NCI-H128 (cell line): ENCODE results near the gene ADARB1.
A peak's percentile ranks its signal among the peaks of the same experiment; 100 is the strongest.
"Not testable (repeated sequence)": the region's sequence is repeated elsewhere in the genome, so short reads cannot be mapped to it uniquely, and the experiment has no call there.

Source experiments
- DNase-seq: peaks from one replicate; lab custom pipeline; 2025; ENCODE audit not compliant: unreplicated experiment; lab: John Stamatoyannopoulos, UW

Gene ADARB1

DNA sequence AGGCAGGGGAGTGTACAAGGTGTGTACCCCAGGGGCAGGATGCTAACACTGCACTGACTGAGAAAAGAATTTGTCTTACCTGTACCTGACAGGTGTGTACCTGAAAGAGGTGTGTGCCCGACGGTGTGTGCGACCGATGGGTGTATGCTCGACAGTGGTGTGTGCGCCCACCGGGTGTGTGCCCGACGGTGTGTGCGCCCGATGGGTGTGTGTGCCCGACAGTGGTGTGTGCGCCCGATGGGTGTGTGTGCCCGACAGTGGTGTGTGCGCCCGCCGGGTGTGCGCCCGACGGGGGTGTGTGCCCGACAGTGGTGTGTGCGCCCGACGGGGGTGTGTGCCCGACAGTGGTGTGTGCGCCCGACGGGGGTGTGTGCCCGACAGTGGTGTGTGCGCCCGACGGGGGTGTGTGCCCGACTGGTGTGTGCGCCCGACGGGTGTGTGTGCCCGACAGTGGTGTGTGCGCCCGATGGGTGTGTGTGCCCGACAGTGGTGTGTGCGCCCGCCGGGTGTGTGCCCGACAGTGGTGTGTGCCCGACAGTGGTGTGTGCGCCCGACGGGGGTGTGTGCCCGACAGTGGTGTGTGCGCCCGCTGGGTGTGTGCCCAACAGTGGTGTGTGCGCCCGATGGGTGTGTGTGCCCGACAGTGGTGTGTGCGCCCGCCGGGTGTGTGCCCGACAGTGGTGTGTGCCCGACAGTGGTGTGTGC, 59.3 kb downstream of the ADARB1 start:
- not testable (repeated sequence) for DNase-seq

DNA sequence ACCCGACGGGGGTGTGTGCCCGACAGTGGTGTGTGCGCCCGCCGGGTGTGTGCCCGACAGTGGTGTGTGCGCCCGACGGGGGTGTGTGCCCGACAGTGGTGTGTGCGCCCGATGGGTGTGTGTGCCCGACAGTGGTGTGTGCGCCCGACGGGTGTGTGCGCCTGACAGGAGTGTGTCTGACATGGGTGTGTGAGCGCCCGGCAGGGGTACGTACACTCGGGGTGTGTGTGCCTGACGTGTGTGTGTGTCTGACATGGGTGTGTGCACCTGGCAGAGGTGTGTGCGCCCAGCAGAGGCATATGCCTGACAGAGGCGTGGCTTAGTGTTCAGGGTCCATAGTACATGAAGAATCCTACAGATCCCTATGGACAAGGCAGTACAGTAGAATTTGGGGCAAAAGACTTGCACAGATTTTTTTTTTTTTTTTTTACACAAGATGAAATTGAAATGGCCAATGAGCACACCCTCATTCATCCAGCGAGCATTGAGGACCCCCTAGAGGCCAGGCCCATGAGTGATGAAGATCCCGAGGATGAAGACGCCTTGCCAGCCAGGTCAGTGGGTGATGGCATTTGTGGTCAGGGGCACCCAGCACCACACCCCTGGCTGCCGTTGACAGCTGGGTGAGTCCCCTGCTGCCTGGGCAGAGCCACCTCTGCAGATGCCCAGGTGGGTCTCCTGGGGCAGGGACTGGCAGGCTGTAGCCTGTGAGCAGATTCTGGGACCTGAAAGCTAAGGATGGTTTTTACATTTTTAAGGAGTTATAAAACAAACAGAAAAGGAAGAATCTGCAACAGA, 60.1 kb downstream of the ADARB1 start:
- no peak for DNase-seq

DNA sequence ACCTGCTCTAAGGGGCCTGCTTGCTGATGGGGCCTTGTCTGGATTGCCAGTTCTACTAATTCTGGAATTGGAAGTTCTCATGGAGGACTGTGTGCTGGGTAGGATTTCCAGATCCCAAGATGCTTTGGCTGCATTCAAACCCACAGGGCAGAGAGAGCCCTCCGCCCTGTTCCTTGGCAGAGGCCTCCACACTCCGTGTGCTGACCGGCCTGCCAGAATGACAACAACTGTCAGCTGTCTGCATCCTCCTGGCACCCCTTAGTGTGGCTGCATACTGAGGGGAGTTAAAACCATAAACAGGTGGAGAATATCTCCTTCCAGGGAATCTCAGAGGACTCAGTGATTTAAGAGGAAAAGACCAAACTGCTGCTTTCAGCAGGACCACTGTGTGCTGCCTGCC, 60.7 kb downstream of the ADARB1 start:
- no peak for DNase-seq

DNA sequence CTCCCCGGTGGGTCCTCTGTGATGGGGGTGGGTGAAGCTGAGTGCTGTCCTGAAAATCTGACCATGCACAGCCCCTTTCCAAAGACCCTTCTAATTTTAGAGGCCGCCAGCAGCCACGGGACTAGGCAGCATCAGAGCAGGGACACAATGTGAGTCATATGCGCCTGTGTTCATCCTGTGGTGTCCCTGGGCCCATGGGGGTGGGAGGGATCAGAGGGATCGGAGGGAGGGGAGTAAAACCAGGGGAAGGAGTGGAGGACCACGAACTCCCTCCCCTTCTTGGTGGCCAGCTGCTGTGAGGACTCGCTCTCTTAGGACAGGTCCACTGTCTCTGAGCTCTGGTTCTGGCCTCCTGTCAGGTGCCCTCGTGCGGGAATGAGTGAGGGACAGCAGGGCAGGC, 61.5 kb downstream of the ADARB1 start:
- DNase-seq, result no peak

DNA sequence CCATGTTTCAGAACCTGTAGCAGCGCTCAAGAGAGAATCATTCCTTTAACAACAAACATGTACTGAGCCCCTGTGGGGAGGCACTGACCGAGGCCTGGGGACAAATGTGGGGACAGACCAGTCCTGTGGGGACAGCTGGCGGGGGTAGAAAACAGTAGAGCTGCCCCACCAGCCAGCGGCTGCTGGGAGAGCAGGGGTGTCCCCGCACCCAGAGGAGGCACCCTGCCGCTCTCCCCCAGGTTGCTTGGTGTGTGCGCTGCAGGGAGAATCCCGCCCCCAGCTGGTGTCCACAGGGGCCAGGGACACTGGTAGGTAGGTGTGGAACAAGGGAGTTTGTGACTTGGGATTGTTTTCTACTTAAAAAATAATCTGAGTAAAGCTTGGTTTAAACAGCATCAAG, 62.1 kb downstream of the ADARB1 start:
- DNase-seq, result no peak

DNA sequence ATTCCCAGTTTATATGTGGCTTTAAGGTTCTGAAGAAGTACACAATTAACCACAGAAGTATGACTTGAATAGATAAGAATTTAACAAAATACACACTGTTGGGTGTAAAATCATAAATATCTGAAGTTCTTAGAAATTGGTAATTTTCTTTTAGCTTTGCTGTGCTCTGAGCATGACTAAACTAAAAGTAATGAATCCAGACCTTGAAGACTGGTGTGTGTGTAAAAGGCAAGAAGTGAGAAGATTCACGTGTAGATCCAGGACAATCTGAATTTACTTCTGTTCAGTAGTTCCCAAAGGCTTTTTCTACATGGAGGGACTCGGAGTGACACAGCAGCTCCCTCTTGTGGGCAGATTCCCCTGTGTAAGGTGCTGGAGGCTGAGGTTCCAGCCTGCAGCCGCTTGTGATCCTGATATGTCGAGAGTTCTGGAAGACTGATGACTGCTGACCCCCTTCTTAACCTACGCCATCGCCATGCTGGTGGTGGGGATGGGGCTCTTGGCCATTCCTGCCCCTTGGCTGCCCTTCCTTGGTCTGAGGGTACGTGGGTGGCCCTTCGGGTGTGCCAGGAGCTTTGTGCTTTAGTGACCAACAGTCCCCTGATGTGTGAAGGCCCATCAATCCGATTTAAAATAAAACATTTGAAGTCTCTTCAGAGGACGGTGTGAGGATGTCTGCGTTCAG, 62.7 kb downstream of the ADARB1 start:
- peak; percentile 34 for DNase-seq

DNA sequence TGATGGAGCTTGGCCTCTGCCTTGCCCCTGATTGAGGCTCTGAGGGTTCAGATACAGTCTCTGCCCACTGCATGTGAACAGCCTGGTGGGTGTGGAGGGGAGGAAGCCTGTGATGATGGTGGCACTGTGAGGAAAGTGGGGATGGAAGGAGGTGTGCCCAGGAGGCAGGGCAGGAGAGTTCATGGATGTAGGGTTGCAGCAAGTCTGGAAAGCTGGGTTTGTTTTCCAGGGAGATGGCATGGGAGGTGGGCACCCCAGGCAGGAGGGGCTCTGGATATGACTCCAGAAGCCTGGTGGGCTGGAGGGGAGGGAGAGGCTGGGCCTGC, 63.2 kb downstream of the ADARB1 start:
- DNase-seq, result no peak

DNA sequence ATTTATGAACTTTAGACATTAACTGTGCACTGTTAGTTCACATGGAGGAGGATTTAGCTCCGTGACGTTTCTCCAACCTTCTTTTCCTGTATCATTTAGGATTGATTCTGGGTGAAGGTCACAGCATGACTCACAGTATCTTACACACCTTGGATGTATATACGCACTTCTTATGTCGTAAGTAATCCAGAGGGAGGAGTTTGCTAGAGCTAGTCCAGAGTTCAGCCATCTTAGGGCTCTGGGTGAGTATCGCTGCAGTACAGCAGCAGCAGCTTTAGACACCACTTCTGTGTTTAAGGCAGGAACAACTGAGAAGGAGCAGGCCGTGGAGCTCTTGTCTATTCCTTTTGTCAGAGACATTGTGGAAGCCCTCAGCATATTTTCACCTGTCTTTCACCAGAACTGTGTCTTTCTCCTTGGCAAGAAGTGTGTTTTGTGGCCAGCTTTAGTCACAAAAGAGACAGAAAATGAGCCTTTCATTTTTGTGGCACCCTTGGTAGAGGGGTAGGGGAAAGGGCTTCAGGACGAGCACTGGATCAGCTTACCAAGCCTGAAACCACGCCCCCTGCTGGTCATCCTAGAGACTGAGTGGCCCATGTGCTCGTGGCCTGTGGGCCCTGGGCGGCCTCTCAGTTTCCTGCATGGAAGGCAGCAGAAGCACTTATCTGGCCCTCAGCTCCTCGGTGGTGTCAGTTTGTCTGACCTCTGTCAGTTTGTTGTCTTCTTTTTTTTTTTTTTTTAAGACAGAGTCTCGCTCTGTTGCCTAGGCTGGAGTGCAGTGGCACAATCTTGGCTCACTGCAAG, 64.0 kb downstream of the ADARB1 start:
- DNase-seq, result no peak

DNA sequence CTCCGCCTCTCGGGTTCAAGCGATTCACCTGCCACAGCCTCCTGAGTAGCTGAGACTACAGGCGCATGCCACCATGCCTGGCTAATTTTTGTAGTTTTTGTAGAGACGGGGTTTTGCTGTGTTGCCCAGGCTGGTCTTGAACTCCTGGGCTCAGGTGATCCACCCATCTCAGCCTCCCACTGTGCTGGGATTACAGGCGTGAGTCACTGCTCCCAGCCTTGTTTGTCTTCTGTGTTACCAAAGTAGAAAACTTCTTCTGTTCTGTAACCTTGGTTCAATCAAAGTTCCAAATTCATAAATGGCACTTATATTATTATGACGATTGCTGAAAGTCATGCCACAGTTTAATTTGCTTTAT, 64.6 kb downstream of the ADARB1 start:
- not testable (repeated sequence) for DNase-seq

DNA sequence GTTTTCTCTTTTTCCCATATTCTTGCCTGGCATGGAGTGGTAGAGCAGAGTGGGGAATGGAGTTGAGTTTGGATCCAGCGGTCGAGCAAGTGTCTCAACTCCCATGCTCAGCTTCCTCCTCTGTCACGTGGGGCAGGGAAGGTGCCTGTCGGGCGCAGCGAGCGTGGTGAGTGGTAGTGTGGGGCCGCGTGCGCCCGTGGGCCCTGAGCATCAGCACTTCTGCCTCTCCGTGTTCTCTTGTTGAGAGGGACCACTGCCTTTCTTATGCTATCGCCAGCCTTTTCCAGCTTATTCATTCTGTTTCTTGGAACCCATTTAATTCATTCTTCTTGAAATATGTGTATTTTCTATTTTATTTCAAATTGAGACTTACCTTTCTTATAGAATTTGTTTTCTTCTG, 65.1 kb downstream of the ADARB1 start:
- no peak for DNase-seq

DNA sequence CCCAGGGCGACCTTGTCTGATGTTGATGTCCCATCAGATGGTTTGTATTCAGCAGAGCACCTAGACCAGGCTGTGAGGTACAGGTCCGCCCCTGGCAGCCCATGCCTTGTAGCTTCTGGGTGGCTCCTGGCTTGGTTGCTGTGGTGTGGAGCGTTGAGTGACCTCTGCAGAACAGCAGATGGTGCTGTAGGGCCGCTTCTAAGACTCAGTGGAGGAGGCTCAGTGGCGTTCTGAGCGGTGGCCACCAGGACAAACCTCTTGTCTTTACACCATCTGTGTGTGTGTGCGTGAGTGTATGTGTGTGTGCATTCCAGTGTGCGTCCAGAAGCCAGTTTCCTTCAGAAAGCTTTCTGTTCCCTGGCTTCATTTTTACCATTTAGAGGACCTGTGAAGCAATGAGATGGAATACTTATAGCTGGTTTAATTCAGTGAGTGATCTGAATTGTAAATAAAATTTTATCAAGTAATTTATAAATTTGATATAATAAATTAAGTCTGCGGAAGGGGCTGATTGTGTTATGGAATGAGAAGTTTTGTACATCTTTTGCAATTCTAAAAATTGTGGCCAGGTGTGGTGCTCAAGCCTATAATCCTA, 66.1 kb downstream of the ADARB1 start:
- peak; percentile 58 for DNase-seq

DNA sequence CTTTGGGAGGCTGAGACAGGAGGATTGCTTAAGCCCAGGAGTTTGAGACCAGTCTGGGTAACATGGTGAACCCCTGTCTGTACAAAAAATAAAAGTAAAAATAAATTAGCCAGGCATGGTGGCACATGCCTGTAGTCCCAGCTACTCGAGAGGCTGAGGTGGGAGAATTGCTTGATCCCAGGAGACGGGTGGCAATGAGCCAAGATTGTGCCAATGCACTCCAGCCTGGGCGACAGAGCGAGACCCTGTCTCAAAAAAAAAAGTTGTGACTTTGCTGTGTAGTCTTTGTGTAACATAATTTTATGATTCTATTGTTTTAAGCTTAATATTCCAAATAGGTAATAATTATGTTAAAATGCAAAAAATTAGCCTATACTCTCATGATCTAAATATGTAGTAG, 66.6 kb downstream of the ADARB1 start:
- not testable (repeated sequence) for DNase-seq

DNA sequence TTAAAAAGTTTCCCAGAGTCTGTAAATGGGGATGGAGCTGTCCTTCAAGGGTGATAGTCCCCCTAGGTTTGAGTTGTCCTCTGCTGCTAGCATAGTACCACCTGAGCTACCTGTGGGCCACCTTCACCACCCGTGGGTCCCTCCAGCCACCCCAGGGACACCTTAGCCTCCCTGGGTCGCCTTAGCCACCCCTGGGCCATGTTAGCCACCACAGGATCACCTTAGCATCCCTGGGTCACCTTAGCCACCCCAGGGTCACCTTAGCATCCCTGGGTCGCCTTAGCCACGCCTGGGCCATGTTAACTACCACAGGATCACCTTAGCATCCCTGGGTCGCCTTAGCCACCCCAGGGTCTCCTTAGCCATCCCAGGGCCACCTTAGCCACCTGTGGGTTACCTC, 67.1 kb downstream of the ADARB1 start:
- DNase-seq, result no peak

DNA sequence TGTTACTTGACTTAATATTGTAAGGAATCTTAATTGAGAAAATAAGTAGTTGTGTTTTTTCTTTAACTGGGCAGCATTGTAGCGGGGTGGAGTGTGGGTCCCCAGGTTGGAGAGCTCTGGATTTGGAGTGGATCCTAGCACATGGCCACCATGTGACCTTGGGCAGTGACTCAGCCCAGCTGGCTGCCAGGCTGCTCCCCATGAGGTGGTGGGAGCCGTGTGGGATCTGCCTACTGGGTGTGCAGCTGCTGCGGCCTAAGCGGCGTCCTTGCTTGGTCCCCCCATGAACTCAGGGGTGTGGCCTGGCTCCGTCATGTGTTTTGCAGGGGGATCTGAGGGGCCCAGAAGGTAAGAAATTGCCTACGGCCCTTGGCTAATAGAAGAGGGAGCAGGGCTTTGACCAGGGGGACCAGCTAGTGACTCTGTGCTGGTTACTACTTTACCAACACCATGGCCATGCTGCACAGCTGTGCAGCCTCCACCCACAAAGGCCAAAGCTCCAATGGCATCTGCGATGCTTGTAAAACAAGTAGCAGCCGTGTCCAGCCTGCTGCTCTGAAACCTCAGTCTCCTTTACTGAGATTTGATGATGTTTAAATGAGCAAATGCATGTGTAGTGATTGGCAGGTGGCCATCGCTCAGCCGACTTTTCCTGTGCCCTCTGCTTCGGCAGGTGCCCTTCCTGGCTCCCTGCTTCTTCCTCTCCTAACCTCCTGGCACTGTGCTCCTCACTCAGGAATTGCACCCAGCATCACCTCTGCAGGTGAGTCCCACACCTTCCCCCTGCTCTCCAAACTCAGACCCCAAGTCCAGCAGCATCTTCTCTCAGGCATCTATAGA, 68.3 kb downstream of the ADARB1 start:
- DNase-seq, result no peak

DNA sequence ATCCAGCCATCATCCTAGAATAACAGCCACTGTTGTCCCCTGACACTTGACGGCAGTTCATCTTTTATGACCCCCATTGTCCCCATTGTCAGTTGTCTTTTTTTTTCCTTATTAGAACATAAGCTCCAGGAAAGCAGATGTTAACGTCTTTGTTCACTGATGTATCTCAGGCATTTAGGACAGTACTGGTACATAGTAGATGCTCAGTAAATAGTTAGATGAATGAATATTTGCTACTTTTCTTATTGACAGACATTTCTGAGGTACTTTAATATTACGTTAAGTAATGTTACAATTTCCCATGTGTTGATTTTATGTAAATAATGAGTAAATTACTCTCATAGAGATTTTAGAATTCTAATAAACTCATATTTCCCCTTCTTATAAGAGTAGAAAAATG, 69.5 kb downstream of the ADARB1 start:
- DNase-seq, result no peak

DNA sequence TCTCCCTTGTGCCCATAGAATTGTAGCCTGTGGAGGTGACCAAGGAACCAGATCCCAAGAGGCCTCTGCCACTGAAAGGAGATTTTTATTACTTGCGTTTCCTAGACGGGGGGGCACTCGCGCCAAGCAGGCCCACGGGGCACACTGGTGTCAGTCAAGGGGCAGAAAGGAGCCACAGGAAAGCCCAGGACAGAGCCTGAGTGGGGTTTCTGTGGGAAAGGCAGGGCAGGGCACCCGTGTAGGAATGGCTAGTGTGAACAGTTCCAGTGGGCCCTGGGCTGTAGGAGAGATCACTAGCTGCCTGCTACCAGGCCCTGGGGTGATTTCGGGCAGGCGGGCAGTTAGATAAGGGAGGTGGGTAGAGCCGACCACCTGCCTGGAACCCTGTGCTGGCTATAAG, 70.8 kb downstream of the ADARB1 start:
- no peak for DNase-seq

DNA sequence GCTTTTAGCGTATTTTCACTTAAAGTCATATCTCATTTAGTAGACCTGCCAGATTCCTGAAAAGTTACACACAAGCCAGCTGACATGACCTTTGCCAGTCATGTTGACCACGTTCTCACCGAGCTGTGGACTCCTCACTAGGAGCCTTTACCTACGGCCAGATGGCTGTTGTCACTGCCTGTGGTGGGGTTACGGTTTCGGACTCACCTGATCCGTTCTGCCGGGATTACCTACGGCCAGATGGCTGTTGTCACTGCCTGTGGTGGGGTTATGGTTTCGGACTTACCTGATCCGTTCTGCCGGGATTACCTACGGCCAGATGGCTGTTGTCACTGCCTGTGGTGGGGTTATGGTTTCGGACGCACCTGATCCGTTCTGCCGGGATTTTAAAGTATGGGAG, 71.5 kb downstream of the ADARB1 start:
- DNase-seq, result not testable (repeated sequence)

DNA sequence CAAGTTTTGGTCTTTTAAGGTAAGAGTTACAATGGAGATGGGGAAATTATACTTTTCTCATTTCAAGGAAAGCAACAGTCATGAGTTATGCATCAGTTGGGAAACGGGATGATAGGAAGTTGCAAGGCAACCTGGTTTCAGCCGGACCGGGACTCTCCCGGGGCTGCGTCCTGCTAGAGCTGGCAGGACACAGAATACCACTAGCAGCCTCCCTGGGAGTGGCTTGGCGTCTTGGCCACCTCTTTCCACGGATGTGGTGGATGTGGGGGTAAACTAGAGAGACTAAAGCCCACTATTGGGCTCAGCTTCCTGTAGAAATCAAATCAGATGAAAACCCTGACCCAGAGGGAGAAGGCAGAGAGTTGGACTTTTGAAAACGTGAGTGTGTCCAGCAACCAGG, 71.9 kb downstream of the ADARB1 start:
- DNase-seq, result no peak

DNA sequence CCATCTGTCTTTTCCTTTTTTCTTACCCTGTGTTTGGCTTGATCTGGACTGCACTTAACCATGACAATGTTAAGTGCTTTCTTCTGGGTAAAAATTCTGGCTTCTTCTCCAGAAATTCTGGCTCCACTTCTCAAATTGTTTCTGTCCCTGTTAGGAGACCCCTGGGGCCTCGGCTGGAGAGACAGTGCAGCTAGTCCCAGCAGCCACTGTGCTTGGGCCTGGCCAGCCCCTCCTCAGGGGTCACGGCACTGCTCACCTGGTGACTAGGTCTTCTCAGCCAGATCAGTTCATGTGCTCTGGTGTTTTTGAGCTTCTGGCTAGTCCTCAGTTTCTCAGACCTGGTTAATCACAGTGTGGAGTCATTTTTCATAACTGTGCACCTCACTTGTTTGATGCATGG, 72.4 kb downstream of the ADARB1 start:
- DNase-seq, result no peak
